A549 (cell line): ENCODE results near the gene SVIL.

Experiments
- BHLHE40 ChIP-seq: IDR thresholded peaks from 2 replicates; pipeline ENCODE4 v1.6.1; 2012; ENCODE audit warnings: low read depth, low read length, inconsistent platforms
- CTCF ChIP-seq: fragments of >200 bp; sonication (Bioruptor Twin); formaldehyde crosslinking; IDR thresholded peaks from 3 replicates; pipeline ENCODE4 v1.5.1; 2016
- HOXA7 ChIP-seq: fragments of 250-450 bp; sonication (Bioruptor Pico); IDR thresholded peaks from 2 replicates; pipeline ENCODE4 v1.5.0; 2020; ENCODE audit warnings: mild to moderate bottlenecking, moderate library complexity
- MAX ChIP-seq: IDR thresholded peaks from 2 replicates; pipeline ENCODE4 v1.6.1; 2012
- MAZ ChIP-seq: fragments of 150-350 bp; IDR thresholded peaks from 2 replicates; pipeline ENCODE4 v1.6.1; 2014; ENCODE audit warnings: antibody characterized with exemption, low read depth, low read length, borderline replicate concordance
- POLR2A ChIP-seq: IDR thresholded peaks from 2 replicates; pipeline ENCODE4 v1.6.1; 2012; ENCODE audit warnings: mild to moderate bottlenecking, low read length
- POLR2AphosphoS2 ChIP-seq: conservative IDR thresholded peaks from 2 replicates; pipeline ENCODE4 v1.6.1; 2012; ENCODE audit warnings: low read length, improper control_type of control experiment, inconsistent platforms
- RAD21 ChIP-seq, 2 experiments: fragments of >200 bp in 1 of 2; sonication (Bioruptor Twin) in 1 of 2; formaldehyde crosslinking in 1 of 2; IDR thresholded peaks in 1 of 2; conservative IDR thresholded peaks in 1 of 2; 2 replicates in 1 of 2; 3 replicates in 1 of 2; pipeline ENCODE4 v1.6.1; 2012 to 2018; ENCODE audit warnings: inconsistent platforms in 1 of 2
- REST ChIP-seq: fragments of 200-600 bp; sonication (generic); IDR thresholded peaks from 2 replicates; pipeline ENCODE4 v1.6.1; 2016; ENCODE audit warnings: antibody characterized with exemption, mild to moderate bottlenecking, moderate library complexity
- RNF2 ChIP-seq: fragments of 200-600 bp; sonication (generic); IDR thresholded peaks from 2 replicates; pipeline ENCODE4 v1.6.1; 2016; ENCODE audit warnings: low read depth, mild to moderate bottlenecking, antibody characterized with exemption, moderate library complexity, borderline replicate concordance
- ZNF302 ChIP-seq: fragments of 250-450 bp; sonication (Bioruptor Pico); IDR thresholded peaks from 2 replicates; pipeline ENCODE4 v1.9.0; 2021; ENCODE audit warnings: inconsistent platforms, mild to moderate bottlenecking, moderate library complexity

- TF ChIP-seq ZNF302 (CRISPR knock-in tag) (no peak), CTCF (no peak), BHLHE40 (no peak), RNF2 (no peak), MAZ (no peak), RAD21 (conservative IDR thresholded peaks at IDR 0.05 in 1 of 2, IDR thresholded peaks at IDR 0.05 in 1 of 2) (no peak), POLR2A (no peak), MAX (no peak), POLR2AphosphoS2 (no peak), REST (no peak), HOXA7 (CRISPR knock-in tag) (no peak)
These were observed 37.9 kb downstream of the SVIL start for GRCh38 chr10:29596826-29597225.
